HepG2 (cell line): ENCODE results near the gene ANKRD13C. TPM values are rescaled to one million over a fixed set of nuclear protein-coding genes. Genes with fewer than 3 reads are reported as not detected.

Experiments used
- CC2D1A ChIP-seq: sonication (generic); formaldehyde crosslinking; IDR thresholded peaks from 2 replicates; pipeline ENCODE4 v1.8.1; 2023; ENCODE audit warnings: mild to moderate bottlenecking, missing genetic modification reagents
- E2F1 ChIP-seq: sonication (generic); formaldehyde crosslinking; IDR thresholded peaks from 2 replicates; pipeline ENCODE4 v1.5.0; 2020; ENCODE audit warnings: missing genetic modification reagents
- MLLT10 ChIP-seq: sonication (generic); formaldehyde crosslinking; IDR thresholded peaks from 2 replicates; pipeline ENCODE4 v1.4.0; 2020; ENCODE audit warnings: missing genetic modification reagents
- NFIC ChIP-seq: IDR thresholded peaks from 2 replicates; pipeline ENCODE4 v1.6.1; 2012; ENCODE audit warnings: mild to moderate bottlenecking, low read length, inconsistent platforms
- RERE ChIP-seq: IDR thresholded peaks from 2 replicates; pipeline ENCODE4 v1.6.1; 2016; ENCODE audit warnings: low read depth, missing genetic modification reagents, missing compliant biosample characterization
- RORA ChIP-seq: sonication (generic); formaldehyde crosslinking; IDR thresholded peaks from 2 replicates; pipeline ENCODE4 v1.5.0; 2020; ENCODE audit warnings: mild to moderate bottlenecking, missing genetic modification reagents, moderate library complexity
- THYN1 ChIP-seq: sonication (generic); formaldehyde crosslinking; IDR thresholded peaks from 2 replicates; pipeline ENCODE4 v1.8.1; 2023; ENCODE audit warnings: low read depth, mild to moderate bottlenecking, moderate library complexity, missing genetic modification reagents, borderline replicate concordance
- ZHX2 ChIP-seq, 2 experiments: sonication (generic) in 1 of 2; formaldehyde crosslinking in 1 of 2; IDR thresholded peaks; 2 replicates each; pipeline versions ENCODE4 v1.6.1 to v1.9.0; 2014 to 2022; ENCODE audit warnings: antibody characterized with exemption in 1 of 2, borderline replicate concordance in 1 of 2, inconsistent platforms in 1 of 2, low read depth in 1 of 2, missing genetic modification reagents in 1 of 2
- ZNF232 ChIP-seq: sonication (generic); formaldehyde crosslinking; IDR thresholded peaks from 2 replicates; pipeline ENCODE4 v1.4.0; 2020; ENCODE audit warnings: missing genetic modification reagents, borderline replicate concordance
- ZNF660 ChIP-seq: sonication (generic); formaldehyde crosslinking; IDR thresholded peaks from 2 replicates; pipeline ENCODE4 v1.5.1; 2020; ENCODE audit warnings: mild to moderate bottlenecking, low read depth, missing genetic modification reagents, borderline replicate concordance
- ZNF720 ChIP-seq: sonication (generic); formaldehyde crosslinking; IDR thresholded peaks from 2 replicates; pipeline ENCODE4 v1.4.0; 2020; ENCODE audit warnings: missing genetic modification reagents
- ZNF790 ChIP-seq: sonication (generic); formaldehyde crosslinking; IDR thresholded peaks from 2 replicates; pipeline ENCODE4 v1.8.0; 2022; ENCODE audit warnings: missing genetic modification reagents, mild to moderate bottlenecking, borderline replicate concordance
- ZNF816 ChIP-seq: sonication (generic); formaldehyde crosslinking; IDR thresholded peaks from 2 replicates; pipeline ENCODE4 v1.8.0; 2022; ENCODE audit warnings: missing genetic modification reagents, mild to moderate bottlenecking, borderline replicate concordance
- ZNF883 ChIP-seq: sonication (generic); formaldehyde crosslinking; IDR thresholded peaks from 2 replicates; pipeline ENCODE4 v1.5.1; 2020; ENCODE audit warnings: mild to moderate bottlenecking, missing genetic modification reagents; ENCODE audit errors: not compliant biosample characterization
- polyA plus RNA-seq, 8 experiments: library from polyadenylated mRNA; depleted of rRNA in 3 of 8; stranded (reverse) in 7 of 8; unstranded in 1 of 8; fragments of >200 nt; fragmentation: Illumina TruSeq in 4 of 8; extraction: Trizol in 4 of 8; gene quantifications; 2 replicates each; pipeline versions ENCODE4 v1.2.1 to v1.2.3, GENCODE V29; 2011 to 2016; ENCODE audit warnings: low read depth in 4 of 8, missing spikeins in 1 of 8, mixed read lengths in 1 of 8; ENCODE audit not compliant: insufficient read depth in 1 of 8
- total RNA-seq, 5 experiments: library from RNA; depleted of rRNA; stranded (reverse); fragments of >200 nt; fragmentation: Illumina TruSeq; extraction: Trizol; gene quantifications; 2 replicates each; pipeline ENCODE4 v1.2.3, GENCODE V29; 2016; ENCODE audit warnings: low read depth in 1 of 5

ANKRD13C gene
- total and polyA plus RNA-seq, 2 of the 13 experiments (the other 11 are each of a cell fraction or from before 2014, with no cell fraction given): 6.2 to 17.6 TPM

GRCh38 chr1:70354332-70355110 is at the start of gene ANKRD13C (continued):
- TF ChIP-seq RERE (CRISPR knock-in tag): peak; percentile 57; the same call in 1 of the 2 replicates
- TF ChIP-seq ZNF720 (CRISPR knock-in tag): no peak; the same call in 1 of the 2 replicates
- TF ChIP-seq ZHX2 (IDR thresholded peaks at IDR 0.05; ENCODE audit: low read depth): peak; percentile 95
- no peak for TF ChIP-seq ZHX2 (CRISPR knock-in tag; IDR thresholded peaks at IDR 0.05; ENCODE audit: borderline replicate concordance)
- TF ChIP-seq RORA (CRISPR knock-in tag): no peak
- TF ChIP-seq ZNF883 (CRISPR knock-in tag): peak; percentile 72
- peak; percentile 69; the same call in 1 of the 2 replicates for TF ChIP-seq ZNF232
- no peak for TF ChIP-seq THYN1 (CRISPR knock-in tag)
- TF ChIP-seq ZNF790 (CRISPR knock-in tag): no peak
- no peak for TF ChIP-seq MLLT10
- TF ChIP-seq E2F1 (CRISPR knock-in tag): peak; percentile 72; the same call in 1 of the 2 replicates
- TF ChIP-seq ZNF660 (CRISPR knock-in tag): 0 out of 2 replicates have a peak, but pooled peaks have one; percentile 23
- no peak for TF ChIP-seq NFIC
- TF ChIP-seq CC2D1A (CRISPR knock-in tag): 0 out of 2 replicates have a peak, but pooled peaks have one; percentile 78
- TF ChIP-seq ZNF816 (CRISPR knock-in tag): peak; percentile 52; the same call in 1 of the 2 replicates
